K562 (cell line): ENCODE data around the gene KHSRP. TPM values are rescaled to one million over a fixed set of nuclear protein-coding genes. Genes with fewer than 3 reads are reported as not detected.

Experiments used
- ESRRA ChIP-seq: fragments of 450-650 bp; IDR thresholded peaks from 2 replicates; pipeline ENCODE4 v1.6.1; 2014; ENCODE audit warnings: low read depth, mild to moderate bottlenecking, moderate library complexity, borderline replicate concordance
- ETV1 ChIP-seq: fragments of 450-650 bp; conservative IDR thresholded peaks from 2 replicates; pipeline ENCODE4 v1.6.1; 2016; ENCODE audit warnings: missing genetic modification characterization, control low read depth, low read depth, missing compliant biosample characterization
- HDAC2 ChIP-seq: fragments of 450-650 bp; IDR thresholded peaks from 2 replicates; pipeline ENCODE4 v1.6.1; 2016; ENCODE audit warnings: mild to moderate bottlenecking
- HDAC6 ChIP-seq: IDR thresholded peaks from 2 replicates; pipeline ENCODE4 v1.6.1; 2012; ENCODE audit warnings: low read depth, mild to moderate bottlenecking, control low read depth, inconsistent platforms, low read length, moderate library complexity
- HLTF ChIP-seq: fragments of 450-650 bp; IDR thresholded peaks from 2 replicates; pipeline ENCODE4 v1.6.1; 2016
- PTBP1 ChIP-seq: fragments of 200-400 bp; formaldehyde crosslinking; IDR thresholded peaks from 2 replicates; pipeline ENCODE4 v1.6.1; 2017; ENCODE audit warnings: low read depth, low read length
- PTRF ChIP-seq: fragments of 450-650 bp; IDR thresholded peaks from 2 replicates; pipeline ENCODE4 v1.6.1; 2016; ENCODE audit warnings: mild to moderate bottlenecking, missing genetic modification characterization, missing compliant biosample characterization
- STAT6 ChIP-seq: sonication (generic); formaldehyde crosslinking; IDR thresholded peaks from 2 replicates; pipeline ENCODE4 v1.8.1; 2023; ENCODE audit warnings: mild to moderate bottlenecking, missing genetic modification reagents
- SUPT5H ChIP-seq: fragments of 450-650 bp; IDR thresholded peaks from 2 replicates; pipeline ENCODE4 v1.6.1; 2016
- THRA ChIP-seq: fragments of 450-650 bp; IDR thresholded peaks from 2 replicates; pipeline ENCODE4 v1.6.1; 2017; ENCODE audit warnings: mild to moderate bottlenecking, moderate library complexity
- U2AF1 ChIP-seq: fragments of 200-400 bp; formaldehyde crosslinking; optimal IDR thresholded peaks from 2 replicates; pipeline ENCODE3; 2017; ENCODE audit warnings: mild to moderate bottlenecking, low read depth, low read length, moderate library complexity
- XRCC5 ChIP-seq: fragments of 200-400 bp; formaldehyde crosslinking; IDR thresholded peaks from 2 replicates; pipeline ENCODE4 v1.6.1; 2017; ENCODE audit warnings: low read depth, mild to moderate bottlenecking, low read length
- ZNF174 ChIP-seq: fragments of 250-450 bp; sonication (Bioruptor Pico); IDR thresholded peaks from 2 replicates; pipeline ENCODE4 v1.4.0; 2020; ENCODE audit warnings: mild to moderate bottlenecking
- ZNF586 ChIP-seq: fragments of 450-650 bp; formaldehyde crosslinking; conservative IDR thresholded peaks from 2 replicates; pipeline ENCODE4 v1.4.0; 2020; ENCODE audit warnings: mild to moderate bottlenecking, moderate library complexity
- polyA plus RNA-seq, 8 experiments: library from polyadenylated mRNA; depleted of rRNA in 4 of 8; stranded (reverse) in 5 of 8; unstranded in 3 of 8; fragments of >200 nt; fragmentation: Nextera tagmentation in 2 of 8; fragmentation: Illumina TruSeq in 1 of 8; extraction: Ambion mirVana in 2 of 8; extraction: Trizol in 1 of 8; gene quantifications; 2 replicates each; pipeline versions ENCODE4 v1.2.1 to v1.2.3, GENCODE V29; 2011 to 2014; ENCODE audit warnings: inconsistent platforms in 1 of 8, missing spikeins in 1 of 8
- total RNA-seq, 7 experiments: library from RNA; depleted of rRNA in 6 of 7; stranded (reverse); fragments of >200 nt in 6 of 7; fragmentation: Illumina TruSeq in 2 of 7; extraction: Trizol in 2 of 7; gene quantifications; 2 replicates each; pipeline versions ENCODE4 v1.2.1 to v1.2.3, GENCODE V29; 2011 to 2021; ENCODE audit warnings: low replicate concordance in 1 of 7
- TF ChIP-seq, protein P1 (sequence below): fragments of 250-450 bp; sonication (Bioruptor Pico); IDR thresholded peaks from 2 replicates; pipeline ENCODE4 v1.5.0; 2020; ENCODE audit warnings: mild to moderate bottlenecking
- TF ChIP-seq, protein P2 (sequence below): fragments of 250-450 bp; sonication (Bioruptor Pico); IDR thresholded peaks from 2 replicates; pipeline ENCODE4 v1.4.0; 2020; ENCODE audit warnings: mild to moderate bottlenecking
- TF ChIP-seq, protein P3 (sequence below): fragments of 250-450 bp; sonication (Bioruptor Pico); IDR thresholded peaks from 2 replicates; pipeline ENCODE4 v1.4.0; 2020

The KHSRP gene
- total and polyA plus RNA-seq, 9 of the 15 experiments (the other 6 are each of a cell fraction or from before 2014, with no cell fraction given): 4.2 to 564 (median 139) TPM

- TF ChIP-seq, protein P1, sequence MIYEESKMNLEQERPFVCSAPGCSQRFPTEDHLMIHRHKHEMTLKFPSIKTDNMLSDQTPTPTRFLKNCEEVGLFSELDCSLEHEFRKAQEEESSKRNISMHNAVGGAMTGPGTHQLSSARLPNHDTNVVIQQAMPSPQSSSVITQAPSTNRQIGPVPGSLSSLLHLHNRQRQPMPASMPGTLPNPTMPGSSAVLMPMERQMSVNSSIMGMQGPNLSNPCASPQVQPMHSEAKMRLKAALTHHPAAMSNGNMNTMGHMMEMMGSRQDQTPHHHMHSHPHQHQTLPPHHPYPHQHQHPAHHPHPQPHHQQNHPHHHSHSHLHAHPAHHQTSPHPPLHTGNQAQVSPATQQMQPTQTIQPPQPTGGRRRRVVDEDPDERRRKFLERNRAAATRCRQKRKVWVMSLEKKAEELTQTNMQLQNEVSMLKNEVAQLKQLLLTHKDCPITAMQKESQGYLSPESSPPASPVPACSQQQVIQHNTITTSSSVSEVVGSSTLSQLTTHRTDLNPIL (CRISPR knock-in tag): no peak
- TF ChIP-seq HDAC6: no peak
- 0 out of 2 replicates have a peak, but pooled peaks have one; percentile 47 for TF ChIP-seq STAT6 (CRISPR knock-in tag)
- peak; percentile 22; the same call in 1 of the 2 replicates for TF ChIP-seq ESRRA
- TF ChIP-seq, protein P2, sequence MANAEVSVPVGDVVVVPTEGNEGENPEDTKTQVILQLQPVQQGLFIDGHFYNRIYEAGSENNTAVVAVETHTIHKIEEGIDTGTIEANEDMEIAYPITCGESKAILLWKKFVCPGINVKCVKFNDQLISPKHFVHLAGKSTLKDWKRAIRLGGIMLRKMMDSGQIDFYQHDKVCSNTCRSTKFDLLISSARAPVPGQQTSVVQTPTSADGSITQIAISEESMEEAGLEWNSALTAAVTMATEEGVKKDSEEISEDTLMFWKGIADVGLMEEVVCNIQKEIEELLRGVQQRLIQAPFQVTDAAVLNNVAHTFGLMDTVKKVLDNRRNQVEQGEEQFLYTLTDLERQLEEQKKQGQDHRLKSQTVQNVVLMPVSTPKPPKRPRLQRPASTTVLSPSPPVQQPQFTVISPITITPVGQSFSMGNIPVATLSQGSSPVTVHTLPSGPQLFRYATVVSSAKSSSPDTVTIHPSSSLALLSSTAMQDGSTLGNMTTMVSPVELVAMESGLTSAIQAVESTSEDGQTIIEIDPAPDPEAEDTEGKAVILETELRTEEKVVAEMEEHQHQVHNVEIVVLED (CRISPR knock-in tag): 0 out of 2 replicates have a peak, but pooled peaks have one; percentile 26
- no peak for TF ChIP-seq THRA
- TF ChIP-seq XRCC5: no peak; the same call in 1 of the 2 replicates
- no peak for TF ChIP-seq ZNF174
- TF ChIP-seq ETV1 (tag): peak; percentile 85
- no peak for TF ChIP-seq PTRF (tag)
- TF ChIP-seq PTBP1: no peak
- TF ChIP-seq, protein P3, sequence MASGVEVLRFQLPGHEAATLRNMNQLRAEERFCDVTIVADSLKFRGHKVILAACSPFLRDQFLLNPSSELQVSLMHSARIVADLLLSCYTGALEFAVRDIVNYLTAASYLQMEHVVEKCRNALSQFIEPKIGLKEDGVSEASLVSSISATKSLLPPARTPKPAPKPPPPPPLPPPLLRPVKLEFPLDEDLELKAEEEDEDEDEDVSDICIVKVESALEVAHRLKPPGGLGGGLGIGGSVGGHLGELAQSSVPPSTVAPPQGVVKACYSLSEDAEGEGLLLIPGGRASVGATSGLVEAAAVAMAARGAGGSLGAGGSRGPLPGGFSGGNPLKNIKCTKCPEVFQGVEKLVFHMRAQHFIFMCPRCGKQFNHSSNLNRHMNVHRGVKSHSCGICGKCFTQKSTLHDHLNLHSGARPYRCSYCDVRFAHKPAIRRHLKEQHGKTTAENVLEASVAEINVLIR: peak; percentile 34; the same call in 1 of the 2 replicates
- no peak for TF ChIP-seq HLTF
- no peak for TF ChIP-seq U2AF1
- TF ChIP-seq HDAC2: no peak; the same call in 1 of the 2 replicates
- 0 out of 2 replicates have a peak, but pooled peaks have one; percentile 43 for TF ChIP-seq SUPT5H
- TF ChIP-seq ZNF586 (CRISPR knock-in tag): no peak
Measured at GRCh38 chr19:6424939-6425731, 524 bp upstream of the KHSRP start (continued).
